GM12874 (cell line): ENCODE results near the gene CYLD.

ENCODE experiments used
- CTCF ChIP-seq: IDR thresholded peaks from 2 replicates; pipeline ENCODE4 v1.5.1; 2011; ENCODE audit warnings: low read depth, mild to moderate bottlenecking, control low read depth, low read length, moderate library complexity; ENCODE audit not compliant: insufficient read depth

CYLD gene

GRCh38 chr16:50722405-50722737, 19.5 kb upstream of the CYLD start:
- no peak for TF ChIP-seq CTCF

GRCh38 chr16:50722960-50723359, 18.9 kb upstream of the CYLD start:
- no peak for TF ChIP-seq CTCF

- TF ChIP-seq CTCF = no peak
These were observed 17.6 kb upstream of the CYLD start for GRCh38 chr16:50724306-50724705.

GRCh38 chr16:50731130-50731988, 10.5 kb upstream of the CYLD start:
- TF ChIP-seq CTCF = no peak

- no peak for TF ChIP-seq CTCF
These were observed 9.7 kb upstream of the CYLD start for GRCh38 chr16:50731989-50732832.

- TF ChIP-seq CTCF = no peak
These were observed 8.4 kb upstream of the CYLD start for GRCh38 chr16:50733468-50733867.

GRCh38 chr16:50735629-50736122, 6.2 kb upstream of the CYLD start:
- no peak for TF ChIP-seq CTCF
